ENCODE results near the gene LRP5. TPM values are rescaled to one million over a fixed set of nuclear protein-coding genes. Genes with fewer than 3 reads are reported as not detected.

LRP5 gene
- total and polyA plus RNA-seq, 9 donors, result 3.1 to 63.8 (median 47.2) TPM

- TF ChIP-seq EP300 (IDR thresholded peaks at IDR 0.05), result no peak
- TF ChIP-seq POLR2A (IDR thresholded peaks at IDR 0.05), result no peak
- no peak for TF ChIP-seq CTCF (IDR thresholded peaks at IDR 0.05)
- intact Hi-C loops (cut with DNase I), result no loop called here
- no peaks in the 10 kb centered on the region for H3K9me3 ChIP-seq
- WGBS, 3 donors, result 89 to 91% (median 89%) methylated on average over 15 of the region's 15 CpGs
- no peaks in the 10 kb centered on the region for H3K4me1 ChIP-seq (ENCODE audit: insufficient read depth)
- H3K4me3 ChIP-seq, result no peak overlapping the region
- H3K27ac ChIP-seq, result no peak overlapping the region
- H3K27me3 ChIP-seq, result no peaks in the 10 kb centered on the region
- DNase-seq, result no peak
- no peaks in the 10 kb centered on the region for H3K36me3 ChIP-seq
These were observed 50.5 kb downstream of the LRP5 start for GRCh38 chr11:68362801-68363379.

DNA sequence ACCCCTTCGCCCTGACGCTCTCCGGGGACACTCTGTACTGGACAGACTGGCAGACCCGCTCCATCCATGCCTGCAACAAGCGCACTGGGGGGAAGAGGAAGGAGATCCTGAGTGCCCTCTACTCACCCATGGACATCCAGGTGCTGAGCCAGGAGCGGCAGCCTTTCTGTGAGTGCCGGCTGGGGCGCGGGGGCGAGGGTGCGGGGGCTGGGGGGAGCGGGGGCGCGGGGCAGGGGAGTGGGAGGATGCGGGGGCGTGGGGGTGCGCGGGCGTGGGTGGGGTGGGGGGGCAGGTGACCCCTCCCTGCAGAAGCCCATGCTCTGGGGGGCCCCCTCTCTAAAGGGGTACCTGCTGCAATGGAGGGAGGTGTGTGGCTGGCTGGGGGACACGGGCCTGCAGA, 51.4 kb downstream of the LRP5 start:
- no peaks in the 10 kb centered on the region for H3K36me3 ChIP-seq
- DNase-seq, result no peak
- no peak overlapping the region for H3K27ac ChIP-seq
- no peak for TF ChIP-seq EP300 (IDR thresholded peaks at IDR 0.05)
- H3K9me3 ChIP-seq, result no peaks in the 10 kb centered on the region
- H3K4me3 ChIP-seq, result no peak overlapping the region
- intact Hi-C loops (cut with DNase I), result no loop called here
- no peaks in the 10 kb centered on the region for H3K27me3 ChIP-seq
- WGBS, 3 donors, result 75 to 86% (median 79%) methylated on average over 20 of the region's 20 CpGs
- no peaks in the 10 kb centered on the region for H3K4me1 ChIP-seq (ENCODE audit: insufficient read depth)

GRCh38 chr11:68364581-68364980, 52.2 kb downstream of the LRP5 start:
- H3K4me1 ChIP-seq (ENCODE audit: insufficient read depth), result no peaks in the 10 kb centered on the region
- no peak for DNase-seq
- H3K27ac ChIP-seq, result no peak overlapping the region
- TF ChIP-seq CTCF (IDR thresholded peaks at IDR 0.05), result no peak
- no peak for TF ChIP-seq EP300 (IDR thresholded peaks at IDR 0.05)
- no peak for TF ChIP-seq POLR2A (IDR thresholded peaks at IDR 0.05)
- no peaks in the 10 kb centered on the region for H3K9me3 ChIP-seq
- H3K36me3 ChIP-seq, result no peaks in the 10 kb centered on the region
- WGBS, 3 donors, result 92 to 94% (median 94%) methylated on average over 6 of the region's 6 CpGs
- no peaks in the 10 kb centered on the region for H3K27me3 ChIP-seq
- intact Hi-C loops (cut with DNase I), result no loop called here
- no peak overlapping the region for H3K4me3 ChIP-seq

- Histone ChIP-seq H3K4me1 (ENCODE audit: insufficient read depth) (no peaks in the 10 kb centered on the region), H3K36me3 (no peaks in the 10 kb centered on the region), H3K27me3 (no peaks in the 10 kb centered on the region), H3K4me3 (no peak overlapping the region), H3K27ac (no peak overlapping the region), H3K9me3 (no peaks in the 10 kb centered on the region)
- intact Hi-C loops (cut with DNase I), result no loop called here
- TF ChIP-seq EP300 (IDR thresholded peaks at IDR 0.05), result no peak
- no peak for TF ChIP-seq CTCF (IDR thresholded peaks at IDR 0.05)
- no peak for TF ChIP-seq POLR2A (IDR thresholded peaks at IDR 0.05)
- no peak for DNase-seq
- 80 to 84% (median 82%) methylated on average over 19 of the region's 19 CpGs for WGBS, 3 donors
These were observed 53.6 kb downstream of the LRP5 start for GRCh38 chr11:68365943-68366435.

DNA sequence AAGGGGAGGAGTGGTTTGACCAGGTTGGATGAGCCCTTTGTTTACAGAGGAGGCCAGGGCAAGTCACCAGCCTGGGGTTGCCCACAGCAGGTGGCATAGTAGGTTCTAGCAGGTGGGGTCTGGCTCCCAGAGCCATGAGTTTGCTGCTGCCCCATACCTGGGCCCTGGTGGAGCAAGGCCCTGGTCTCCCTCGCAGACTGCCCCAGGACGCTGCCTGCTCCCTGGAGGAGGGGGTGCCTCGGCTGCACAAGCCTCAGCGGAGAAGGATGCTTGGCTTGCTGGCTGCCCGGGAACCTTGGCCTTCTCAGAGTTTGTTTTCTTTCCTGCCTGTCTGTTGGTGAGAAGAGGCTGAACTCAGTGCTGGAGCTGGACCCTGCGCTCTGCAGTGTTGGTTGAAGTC, 54.9 kb downstream of the LRP5 start:
- Histone ChIP-seq H3K27me3 (no peaks in the 10 kb centered on the region), H3K27ac (no peak overlapping the region), H3K36me3 (no peaks in the 10 kb centered on the region), H3K4me1 (ENCODE audit: insufficient read depth) (peaks cover 1% of the 10 kb centered on the region), H3K9me3 (no peaks in the 10 kb centered on the region), H3K4me3 (no peak overlapping the region)
- TF ChIP-seq EP300 (IDR thresholded peaks at IDR 0.05), result no peak
- TF ChIP-seq CTCF (IDR thresholded peaks at IDR 0.05), result no peak
- TF ChIP-seq POLR2A (IDR thresholded peaks at IDR 0.05), result no peak
- intact Hi-C loops (cut with DNase I), result no loop called here
- WGBS, 3 donors, result 78 to 83% (median 80%) methylated on average over 6 of the region's 6 CpGs
- no peak for DNase-seq

Data from ovary (tissue), 9 donors.